Epithelial cell of esophagus (primary cell): Measurements from ENCODE around the gene CLDN9.

ENCODE experiments used
- DNase-seq: peaks from one replicate; pipeline ENCODE4 v3.0.0; 2010; ENCODE audit warnings: low read depth
- H3K4me3 ChIP-seq: 2 replicates; pipeline ENCODE4 v1.5.1; 2011; ENCODE audit warnings: mild to moderate bottlenecking, low read length, control low read depth
- CTCF ChIP-seq: IDR thresholded peaks from 2 replicates; pipeline ENCODE4 v1.5.1; 2011; ENCODE audit warnings: low read depth, mild to moderate bottlenecking, low read length, control low read depth, inconsistent platforms; ENCODE audit not compliant: insufficient read depth; ENCODE audit errors: missing control alignments

CLDN9 gene

GRCh38 chr16:3045758-3046640, 33.3 kb downstream of the CLDN9 start, which contains the start of gene MMP25:
Gene MMP25, plus strand, starts transcription at chr16:3046561. Its CDS starts 357 bp downstream, at chr16:3046918.
- peak within 1 kb of the TSS; percentile 37 for H3K4me3 ChIP-seq
- DNase-seq = no peak
- TF ChIP-seq CTCF = no peak

GRCh38 chr16:3046641-3047386, 34.1 kb downstream of the CLDN9 start:
- no peak for TF ChIP-seq CTCF
- DNase-seq = no peak
- no peak overlapping the region for H3K4me3 ChIP-seq

GRCh38 chr16:3047387-3047720, 34.6 kb downstream of the CLDN9 start:
- H3K4me3 ChIP-seq = no peak overlapping the region
- no peak for DNase-seq

GRCh38 chr16:3049921-3050481, 37.3 kb downstream of the CLDN9 start:
- DNase-seq = no peak
- TF ChIP-seq CTCF = no peak
- H3K4me3 ChIP-seq = no peak overlapping the region

More at GRCh38 chr16:3047387-3047720, 34.6 kb downstream of the CLDN9 start:
- TF ChIP-seq CTCF = no peak

GRCh38 chr16:3050487-3050886, 37.8 kb downstream of the CLDN9 start:
- DNase-seq = no peak
- H3K4me3 ChIP-seq = no peak overlapping the region

GRCh38 chr16:3051009-3051408, 38.3 kb downstream of the CLDN9 start:
- TF ChIP-seq CTCF = no peak
- no peak for DNase-seq
- H3K4me3 ChIP-seq = no peak overlapping the region

More at GRCh38 chr16:3050487-3050886, 37.8 kb downstream of the CLDN9 start:
- TF ChIP-seq CTCF = no peak
